SK-N-SH (cell line): ENCODE measurements around the gene MCEMP1. TPM values are rescaled to one million over a fixed set of nuclear protein-coding genes. Genes with fewer than 3 reads are reported as not detected.

Experiments
- CTCF ChIA-PET: fragments of 300-600, 350-600 bp; formaldehyde crosslinking; extraction: SDS; loops from one replicate; lab custom pipeline; 2021; lab: Yijun Ruan, JAX
- POLR2A ChIA-PET: fragments of 350-600 bp; sonication (Branson Sonifier 250); formaldehyde crosslinking; extraction: SDS; loops from one replicate; lab custom pipeline; 2020; ENCODE audit warnings: antibody characterized with exemption, inconsistent platforms; lab: Yijun Ruan, JAX
- DNase-seq: peaks from one replicate; pipeline ENCODE4 v3.0.0; 2012
- H2AFZ ChIP-seq: fragments of 200-600 bp; sonication (generic); 2 replicates; pipeline ENCODE4 v1.8.1; 2016; ENCODE audit warnings: antibody characterized with exemption, mild to moderate bottlenecking, low read depth
- H3F3A ChIP-seq: fragments of 200-600 bp; sonication (generic); replicated peaks from 2 replicates; pipeline ENCODE3; 2016; ENCODE audit warnings: antibody characterized with exemption, mild to moderate bottlenecking; ENCODE audit not compliant: insufficient read depth
- H3K27ac ChIP-seq, 2 experiments: fragments of 200-500 bp in 1 of 2; fragments of 200-600 bp in 1 of 2; sonication (Bioruptor generic) in 1 of 2; sonication (generic), shearing (Covaris generic) in 1 of 2; 2 replicates each; pipeline versions ENCODE4 v1.5.1 to v1.6.1; 2014 to 2016; ENCODE audit warnings: low read depth in 2 of 2, inconsistent platforms in 1 of 2, low read length in 1 of 2, mild to moderate bottlenecking in 1 of 2, mixed read lengths in 1 of 2
- H3K27me3 ChIP-seq: fragments of 200-600 bp; sonication (generic), shearing (Covaris generic); 2 replicates; pipeline ENCODE4 v1.6.1; 2016; ENCODE audit warnings: mixed run types; ENCODE audit not compliant: insufficient read depth
- H3K36me3 ChIP-seq, 2 experiments: fragments of 200-500 bp in 1 of 2; fragments of 200-600 bp in 1 of 2; sonication (Bioruptor generic) in 1 of 2; sonication (generic) in 1 of 2; replicated peaks in 1 of 2; 2 replicates each; pipeline versions ENCODE3 to v1.5.1; 2014 to 2016; ENCODE audit warnings: low read length in 1 of 2, mild to moderate bottlenecking in 1 of 2; ENCODE audit not compliant: insufficient read depth in 2 of 2, control insufficient read depth in 1 of 2
- H3K4me1 ChIP-seq, 2 experiments: fragments of 200-500 bp in 1 of 2; fragments of 200-600 bp in 1 of 2; sonication (Bioruptor generic) in 1 of 2; sonication (generic), shearing (Covaris generic) in 1 of 2; 2 replicates each; pipeline versions ENCODE4 v1.5.1 to v1.6.1; 2014 to 2016; ENCODE audit warnings: low read depth in 1 of 2, low read length in 1 of 2, mixed run types in 1 of 2; ENCODE audit not compliant: insufficient read depth in 2 of 2, control insufficient read depth in 1 of 2
- H3K4me2 ChIP-seq: fragments of 200-600 bp; sonication (generic), shearing (Covaris generic); 2 replicates; pipeline ENCODE4 v1.6.1; 2017; ENCODE audit warnings: mixed run types
- H3K4me3 ChIP-seq, 2 experiments: fragments of 200-500 bp in 1 of 2; fragments of 200-600 bp in 1 of 2; sonication (Bioruptor generic) in 1 of 2; sonication (generic), shearing (Covaris generic) in 1 of 2; 2 replicates each; pipeline versions ENCODE4 v1.5.1 to v1.8.1; 2014 to 2016; ENCODE audit warnings: low read depth in 2 of 2, inconsistent platforms in 1 of 2, low read length in 1 of 2, mild to moderate bottlenecking in 1 of 2, mixed read lengths in 1 of 2, moderate library complexity in 1 of 2
- H3K79me2 ChIP-seq: fragments of 200-600 bp; sonication (generic); 2 replicates; pipeline ENCODE4 v1.8.1; 2017; ENCODE audit warnings: mild to moderate bottlenecking; ENCODE audit not compliant: insufficient read depth
- H3K9ac ChIP-seq: fragments of 200-600 bp; sonication (generic); 2 replicates; pipeline ENCODE4 v1.6.1; 2017; ENCODE audit warnings: mixed run types
- H3K9me2 ChIP-seq: fragments of 200-600 bp; sonication (generic); 2 replicates; pipeline ENCODE4 v1.6.1; 2017; ENCODE audit warnings: mixed run types
- H3K9me3 ChIP-seq: fragments of 200-600 bp; sonication (generic); 2 replicates; pipeline ENCODE4 v1.6.1; 2017; ENCODE audit warnings: mixed run types, mild to moderate bottlenecking, moderate library complexity
- H4K20me1 ChIP-seq: fragments of 200-600 bp; sonication (generic); 2 replicates; pipeline ENCODE4 v1.6.1; 2017; ENCODE audit warnings: mild to moderate bottlenecking, mixed run types; ENCODE audit not compliant: insufficient read depth
- CHD2 ChIP-seq: fragments of 150-350 bp; IDR thresholded peaks from 2 replicates; pipeline ENCODE4 v1.6.1; 2018; ENCODE audit warnings: low read length; ENCODE audit not compliant: partially characterized antibody
- ELF1 ChIP-seq: IDR thresholded peaks from 2 replicates; pipeline ENCODE4 v1.4.0; 2012
- EP300 ChIP-seq, 2 experiments: IDR thresholded peaks; 2 replicates each; pipeline versions ENCODE4 v1.4.0 to v1.6.1; 2012; ENCODE audit warnings: borderline replicate concordance in 1 of 2, low read depth in 1 of 2, low read length in 1 of 2
- EZH2phosphoT487 ChIP-seq: fragments of 200-600 bp; sonication (generic); IDR thresholded peaks from 2 replicates; pipeline ENCODE4 v1.6.1; 2017; ENCODE audit warnings: low read depth, mixed run types, mild to moderate bottlenecking, antibody characterized with exemption, moderate library complexity, borderline replicate concordance
- GABPA ChIP-seq: IDR thresholded peaks from 2 replicates; pipeline ENCODE4 v1.4.0; 2012; ENCODE audit warnings: low read depth, mild to moderate bottlenecking
- JUND ChIP-seq: IDR thresholded peaks from 2 replicates; pipeline ENCODE4 v1.4.0; 2012
- NFIC ChIP-seq: IDR thresholded peaks from 2 replicates; pipeline ENCODE4 v1.4.0; 2012; ENCODE audit warnings: borderline replicate concordance
- NRF1 ChIP-seq: IDR thresholded peaks from 2 replicates; pipeline ENCODE4 v1.6.1; 2012; ENCODE audit warnings: low read depth, mild to moderate bottlenecking, low read length
- RXRA ChIP-seq: IDR thresholded peaks from 2 replicates; pipeline ENCODE4 v1.4.0; 2012; ENCODE audit warnings: low read depth, mild to moderate bottlenecking, borderline replicate concordance
- SMC3 ChIP-seq: IDR thresholded peaks from 2 replicates; pipeline ENCODE4 v1.6.1; 2012; ENCODE audit warnings: low read depth, low read length, improper control_type of control experiment
- TEAD4 ChIP-seq: IDR thresholded peaks from 2 replicates; pipeline ENCODE4 v1.4.0; 2012; ENCODE audit warnings: mild to moderate bottlenecking, borderline replicate concordance; ENCODE audit not compliant: insufficient read depth
- YY1 ChIP-seq: IDR thresholded peaks from 2 replicates; pipeline ENCODE4 v1.4.0; 2012; ENCODE audit warnings: low read depth, mild to moderate bottlenecking
- WGBS: methylation state at CpG from one replicate; pipeline ENCODE4 v1.1.6; 2017; ENCODE audit warnings: low lambda C conversion rate; 5-methylcytosine and 5-hydroxymethylcytosine counted together
- polyA plus RNA-seq, 3 experiments: library from polyadenylated mRNA; depleted of rRNA; stranded (reverse); fragments of >200 nt; gene quantifications; 2 replicates each; pipeline ENCODE4 v1.2.3, GENCODE V29; 2012
- TF ChIP-seq, protein P1 (sequence below): fragments of 150-350 bp; IDR thresholded peaks from 2 replicates; pipeline ENCODE4 v1.6.1; 2016; ENCODE audit warnings: mild to moderate bottlenecking, low read depth, low read length
- TF ChIP-seq, protein P2 (sequence below): IDR thresholded peaks from 2 replicates; pipeline ENCODE4 v1.4.0; 2012; ENCODE audit warnings: low read depth, borderline replicate concordance
- TF ChIP-seq, protein P3 (sequence below): IDR thresholded peaks from 2 replicates; pipeline ENCODE4; 2012

The MCEMP1 gene
- polyA plus RNA-seq, 1 of the 3 experiments (the other 2 are of a cell fraction) = not detected

DNA sequence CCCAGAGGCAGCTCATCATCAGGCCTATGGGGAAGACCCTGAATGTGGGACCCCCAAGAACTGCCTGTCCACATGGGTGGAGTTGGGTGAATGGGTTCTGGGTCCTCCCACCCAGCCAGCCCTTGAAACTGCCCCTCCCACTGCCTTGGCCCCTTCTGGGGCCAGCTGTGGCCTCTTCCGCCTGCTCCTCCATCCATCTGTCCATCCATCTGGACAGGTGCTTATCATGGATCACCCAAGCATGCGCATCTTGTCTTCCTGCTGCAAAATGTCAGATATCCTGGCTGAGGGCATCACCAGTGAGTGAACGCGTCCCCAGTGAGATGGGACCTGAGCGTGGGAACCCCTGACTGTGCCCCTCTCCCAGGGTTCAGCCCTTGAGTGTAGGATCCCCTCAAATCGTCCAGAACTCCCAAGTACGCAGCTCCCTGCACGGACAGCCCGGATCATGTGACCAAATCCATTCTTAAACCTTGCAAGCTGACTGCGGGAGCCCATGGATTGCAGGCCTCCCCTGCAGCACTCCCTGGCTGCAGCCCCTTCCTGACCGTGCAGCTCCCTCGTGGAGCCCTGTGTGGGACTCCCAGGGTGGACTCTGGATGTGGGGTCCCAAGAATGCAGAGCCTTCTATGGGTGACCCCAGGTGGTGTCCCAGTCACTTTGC lies 38.0 kb upstream of the MCEMP1 start:
- Histone ChIP-seq H3K9me2 (no peaks in the 10 kb centered on the region), H3K27me3 (peaks cover 37% of the 10 kb centered on the region), H3K36me3 (no peaks in the 10 kb centered on the region), H3F3A (peaks cover 4% of the 10 kb centered on the region), H4K20me1 (no peaks in the 10 kb centered on the region), H3K79me2 (no peaks in the 10 kb centered on the region), H3K9ac (no peak overlapping the region), H3K27ac (no peak overlapping the region), H2AFZ (no peak overlapping the region), H3K4me3 (no peak overlapping the region), H3K9me3 (no peaks in the 10 kb centered on the region), H3K4me2 (no peak overlapping the region), H3K4me1 (peaks cover 0 to 4% of the 10 kb centered on the region in 2 experiments; a peak in 1 of 4 replicates)
- 12% methylated on average over 11 of the region's 12 CpGs for WGBS
- DNase-seq = no peak
- ChIA-PET POLR2A (no interaction called here), CTCF (interaction anchor here (1.1 to 2.7 kb wide), 4 partner anchors 13 to 160 kb away, joined by 3 to 14 read pairs (median 4); partner anchors contain the start of gene TRAPPC5)
- TF ChIP-seq CHD2 = no peak
- TF ChIP-seq, protein P1, sequence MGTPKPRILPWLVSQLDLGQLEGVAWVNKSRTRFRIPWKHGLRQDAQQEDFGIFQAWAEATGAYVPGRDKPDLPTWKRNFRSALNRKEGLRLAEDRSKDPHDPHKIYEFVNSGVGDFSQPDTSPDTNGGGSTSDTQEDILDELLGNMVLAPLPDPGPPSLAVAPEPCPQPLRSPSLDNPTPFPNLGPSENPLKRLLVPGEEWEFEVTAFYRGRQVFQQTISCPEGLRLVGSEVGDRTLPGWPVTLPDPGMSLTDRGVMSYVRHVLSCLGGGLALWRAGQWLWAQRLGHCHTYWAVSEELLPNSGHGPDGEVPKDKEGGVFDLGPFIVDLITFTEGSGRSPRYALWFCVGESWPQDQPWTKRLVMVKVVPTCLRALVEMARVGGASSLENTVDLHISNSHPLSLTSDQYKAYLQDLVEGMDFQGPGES = no peak
- TF ChIP-seq YY1 = no peak
- no peak for TF ChIP-seq TEAD4
- TF ChIP-seq EZH2phosphoT487 = no peak
- no peak for TF ChIP-seq RXRA
- no peak for TF ChIP-seq SMC3
- TF ChIP-seq EP300 (IDR thresholded peaks at IDR 0.05; ENCODE audit: borderline replicate concordance in 1 of 2, low read depth in 1 of 2, low read length in 1 of 2) = no peak
- TF ChIP-seq GABPA = no peak
- no peak for TF ChIP-seq ELF1
- no peak for TF ChIP-seq JUND
- TF ChIP-seq, protein P2, sequence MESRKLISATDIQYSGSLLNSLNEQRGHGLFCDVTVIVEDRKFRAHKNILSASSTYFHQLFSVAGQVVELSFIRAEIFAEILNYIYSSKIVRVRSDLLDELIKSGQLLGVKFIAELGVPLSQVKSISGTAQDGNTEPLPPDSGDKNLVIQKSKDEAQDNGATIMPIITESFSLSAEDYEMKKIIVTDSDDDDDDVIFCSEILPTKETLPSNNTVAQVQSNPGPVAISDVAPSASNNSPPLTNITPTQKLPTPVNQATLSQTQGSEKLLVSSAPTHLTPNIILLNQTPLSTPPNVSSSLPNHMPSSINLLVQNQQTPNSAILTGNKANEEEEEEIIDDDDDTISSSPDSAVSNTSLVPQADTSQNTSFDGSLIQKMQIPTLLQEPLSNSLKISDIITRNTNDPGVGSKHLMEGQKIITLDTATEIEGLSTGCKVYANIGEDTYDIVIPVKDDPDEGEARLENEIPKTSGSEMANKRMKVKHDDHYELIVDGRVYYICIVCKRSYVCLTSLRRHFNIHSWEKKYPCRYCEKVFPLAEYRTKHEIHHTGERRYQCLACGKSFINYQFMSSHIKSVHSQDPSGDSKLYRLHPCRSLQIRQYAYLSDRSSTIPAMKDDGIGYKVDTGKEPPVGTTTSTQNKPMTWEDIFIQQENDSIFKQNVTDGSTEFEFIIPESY = no peak
- no peak for TF ChIP-seq NRF1
- TF ChIP-seq, protein P3, sequence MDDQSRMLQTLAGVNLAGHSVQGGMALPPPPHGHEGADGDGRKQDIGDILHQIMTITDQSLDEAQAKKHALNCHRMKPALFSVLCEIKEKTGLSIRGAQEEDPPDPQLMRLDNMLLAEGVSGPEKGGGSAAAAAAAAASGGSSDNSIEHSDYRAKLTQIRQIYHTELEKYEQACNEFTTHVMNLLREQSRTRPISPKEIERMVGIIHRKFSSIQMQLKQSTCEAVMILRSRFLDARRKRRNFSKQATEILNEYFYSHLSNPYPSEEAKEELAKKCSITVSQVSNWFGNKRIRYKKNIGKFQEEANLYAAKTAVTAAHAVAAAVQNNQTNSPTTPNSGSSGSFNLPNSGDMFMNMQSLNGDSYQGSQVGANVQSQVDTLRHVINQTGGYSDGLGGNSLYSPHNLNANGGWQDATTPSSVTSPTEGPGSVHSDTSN = no peak
- TF ChIP-seq NFIC = no peak
- TF ChIP-seq, all 33 proteins: peak for 0
